HG03108 (cell line): ENCODE data around the gene KRT74.
"Not testable (repeated sequence)": the region's sequence is repeated elsewhere in the genome, so short reads cannot be mapped to it uniquely, and the experiment has no call there.

Experiments
- ATAC-seq: cut with Tn5 transposase; IDR thresholded peaks from one replicate; pipeline ENCODE4 v1.9.1; 2021; ENCODE audit warnings: moderate library complexity; ENCODE audit not compliant: unreplicated experiment

The KRT74 gene

DNA sequence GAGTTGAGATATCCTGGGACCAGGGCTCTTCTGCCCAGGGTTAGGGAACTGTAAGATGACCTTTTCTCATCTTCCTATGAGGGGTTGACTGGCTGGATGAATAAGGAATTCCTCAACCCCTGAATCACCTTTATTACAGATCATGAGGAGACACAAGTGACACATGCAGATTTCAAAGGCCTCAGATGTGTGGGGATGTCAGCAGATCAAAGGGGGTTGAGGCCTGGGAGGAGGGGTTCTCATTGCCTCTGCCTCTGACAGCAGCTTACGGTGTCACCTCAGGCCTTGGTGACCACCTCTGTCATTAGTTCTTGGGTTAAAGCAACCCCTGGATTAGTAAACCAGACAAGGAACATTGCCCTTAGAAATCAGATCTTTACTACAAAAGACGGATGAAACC lies 29.7 kb upstream of the KRT74 start:
- ATAC-seq = no peak

DNA sequence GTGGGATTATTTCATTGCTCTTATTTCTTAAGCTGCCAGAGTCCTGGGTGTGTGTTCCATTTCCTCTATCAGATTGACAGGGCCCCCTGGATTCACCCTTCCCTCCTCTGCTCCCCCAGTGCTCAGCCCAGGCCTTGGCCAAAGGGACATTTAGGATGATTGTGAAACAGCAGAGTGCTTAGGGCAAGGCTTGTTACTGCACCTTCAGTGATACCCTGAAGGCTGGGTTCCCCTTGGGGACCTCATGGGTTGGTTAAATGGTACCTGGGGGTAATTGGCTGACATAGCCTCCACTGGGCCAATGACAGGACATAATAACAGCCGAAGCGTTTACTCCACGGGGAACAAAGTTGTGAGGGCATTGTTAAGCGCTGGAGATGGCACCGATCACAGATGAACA lies 28.9 kb upstream of the KRT74 start:
- ATAC-seq = no peak

DNA sequence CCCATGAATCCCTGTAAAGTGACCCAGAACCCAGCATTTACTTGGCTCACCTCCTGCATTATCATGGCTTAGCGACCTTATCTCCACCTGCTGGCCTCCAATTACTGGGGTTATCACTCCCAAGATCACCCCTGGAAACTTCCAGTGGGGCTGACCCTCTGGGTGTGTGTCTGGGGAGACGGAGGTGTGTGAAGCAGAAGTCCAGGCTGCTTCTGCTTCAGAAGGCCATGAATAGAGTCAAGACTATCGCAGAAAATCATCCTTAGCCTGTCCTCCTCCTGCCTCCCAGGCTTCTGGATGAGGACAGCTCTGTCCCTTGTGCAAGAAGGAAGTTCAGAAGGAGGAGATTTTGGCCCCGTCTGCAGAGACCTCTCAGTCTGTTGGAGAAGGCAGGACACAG lies 28.0 kb upstream of the KRT74 start:
- ATAC-seq = no peak

DNA sequence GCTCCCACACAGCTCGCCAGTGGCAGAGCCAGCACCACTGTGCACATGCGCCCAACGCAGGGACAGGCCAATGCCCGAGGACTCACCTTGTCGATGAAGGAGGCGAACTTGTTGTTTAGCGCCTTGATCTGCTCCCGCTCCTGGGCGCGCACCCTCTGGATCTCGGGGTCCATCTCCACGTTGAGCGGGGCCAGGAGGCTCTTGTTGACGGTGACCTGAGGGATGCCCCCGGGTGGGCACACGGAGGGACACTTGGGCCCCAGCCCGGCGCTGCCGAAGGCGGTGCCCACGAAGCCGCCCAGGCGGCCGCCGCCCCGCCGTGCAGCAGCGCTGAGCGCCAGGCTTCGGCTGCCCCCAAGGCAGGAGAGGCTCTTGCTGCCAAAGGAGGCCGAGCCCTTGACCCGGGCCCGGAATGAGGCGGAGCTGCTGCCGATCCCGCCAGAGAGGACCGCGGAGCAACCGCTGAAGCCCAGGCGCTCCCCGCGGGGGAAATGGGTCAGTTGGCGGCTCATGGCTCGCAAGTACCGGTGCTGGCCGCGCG lies 27.4 kb upstream of the KRT74 start, which contains the start of gene KRT72:
KRT72 (minus strand) TSS at position 523 of the 541 bp plus-strand sequence; CDS start at position 512, 11 bp downstream.
- no peak for ATAC-seq

DNA sequence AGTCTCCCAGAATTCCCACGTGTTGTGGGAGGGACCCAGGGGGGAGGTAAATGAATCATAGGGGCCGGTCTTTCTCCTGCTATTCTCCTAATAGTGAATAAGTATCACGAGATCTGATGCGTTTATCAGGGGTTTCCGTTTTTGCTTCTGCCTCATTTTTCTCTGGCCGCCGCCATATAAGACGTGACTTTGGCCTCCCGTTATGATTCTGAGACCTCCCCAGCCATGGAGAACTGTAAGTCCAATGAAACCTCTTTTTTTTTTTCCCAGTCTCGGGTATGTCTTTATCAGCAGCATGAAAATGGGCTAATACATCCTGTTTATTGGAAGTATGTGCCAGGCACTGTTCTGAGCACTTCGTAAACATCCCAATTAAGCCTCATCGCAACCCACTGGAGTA lies 26.8 kb upstream of the KRT74 start:
- ATAC-seq = no peak

DNA sequence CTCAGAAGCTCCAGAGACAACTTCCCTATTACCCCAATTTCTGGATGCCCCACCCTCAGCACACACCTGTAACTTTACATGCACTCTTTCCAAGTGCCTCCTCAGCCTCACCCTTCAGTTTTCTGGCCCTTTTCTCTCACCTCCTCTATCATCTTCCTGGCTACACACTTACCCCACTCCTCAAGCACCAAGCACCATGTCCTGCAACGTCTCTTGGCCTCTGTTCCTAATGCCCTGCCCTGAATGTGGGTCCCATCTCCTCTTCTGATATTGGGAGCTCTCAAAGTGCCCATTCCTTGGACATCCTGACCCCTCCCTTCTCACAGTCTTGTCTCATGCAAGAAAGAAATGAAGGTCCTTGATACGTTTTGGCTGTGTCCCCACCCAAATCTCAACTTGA lies 26.4 kb upstream of the KRT74 start:
- ATAC-seq = no peak

DNA sequence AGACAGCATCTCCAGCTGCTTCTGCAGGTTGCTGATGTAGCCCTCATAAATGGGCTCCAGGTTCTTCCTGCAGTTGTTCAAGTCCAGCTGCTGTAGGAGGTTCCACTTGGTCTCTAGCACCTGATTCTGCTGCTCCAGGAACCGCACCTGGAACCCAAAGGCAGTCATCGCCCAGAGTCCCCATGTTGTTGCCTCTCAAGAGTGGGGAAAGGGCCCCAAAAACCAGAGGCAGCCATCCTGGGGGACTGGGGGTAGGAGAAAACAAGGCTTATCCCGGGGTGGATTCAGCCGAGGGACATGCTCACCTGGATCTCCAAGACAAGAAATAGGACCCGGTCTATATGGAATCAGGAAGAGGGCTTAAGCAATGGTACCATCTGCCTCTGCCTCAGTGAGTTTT lies 25.3 kb upstream of the KRT74 start:
- ATAC-seq = no peak

DNA sequence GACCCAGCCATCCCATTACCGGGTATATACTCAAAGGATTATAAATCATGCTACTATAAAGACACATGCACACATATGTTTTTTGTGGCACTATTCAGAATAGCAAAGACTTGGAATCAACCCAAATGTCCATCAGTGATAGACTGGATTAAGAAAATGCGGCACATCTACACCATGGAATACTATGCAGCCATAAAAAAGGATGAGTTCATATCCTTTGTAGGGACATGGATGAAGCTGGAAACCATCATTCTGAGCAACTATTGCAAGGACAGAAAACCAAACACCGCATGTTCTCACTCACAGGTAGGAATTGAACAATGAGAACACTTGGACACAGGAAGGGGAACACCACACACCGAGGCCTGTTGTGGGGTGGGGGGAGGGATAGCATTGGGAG lies 20.6 kb upstream of the KRT74 start:
- not testable (repeated sequence) for ATAC-seq

DNA sequence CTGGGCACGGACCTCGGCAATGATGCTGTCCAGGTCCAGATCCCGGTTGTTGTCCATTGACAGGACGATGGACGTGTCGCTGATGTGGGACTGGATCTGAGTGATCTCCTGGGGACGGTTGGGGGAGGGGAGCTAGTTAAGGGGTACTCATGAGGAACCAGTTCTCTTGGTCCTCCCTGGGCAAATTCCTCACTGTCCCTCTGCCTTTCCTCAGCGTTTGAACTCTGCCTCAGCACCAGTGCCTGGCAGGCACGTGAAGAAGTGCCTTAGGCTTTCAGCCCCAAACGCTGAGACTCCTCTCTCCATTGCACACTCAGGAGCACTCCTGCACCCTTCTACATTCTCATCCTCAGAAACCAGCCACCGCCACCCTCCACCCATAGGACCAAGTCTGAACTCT lies 17.9 kb upstream of the KRT74 start:
- ATAC-seq = no peak

DNA sequence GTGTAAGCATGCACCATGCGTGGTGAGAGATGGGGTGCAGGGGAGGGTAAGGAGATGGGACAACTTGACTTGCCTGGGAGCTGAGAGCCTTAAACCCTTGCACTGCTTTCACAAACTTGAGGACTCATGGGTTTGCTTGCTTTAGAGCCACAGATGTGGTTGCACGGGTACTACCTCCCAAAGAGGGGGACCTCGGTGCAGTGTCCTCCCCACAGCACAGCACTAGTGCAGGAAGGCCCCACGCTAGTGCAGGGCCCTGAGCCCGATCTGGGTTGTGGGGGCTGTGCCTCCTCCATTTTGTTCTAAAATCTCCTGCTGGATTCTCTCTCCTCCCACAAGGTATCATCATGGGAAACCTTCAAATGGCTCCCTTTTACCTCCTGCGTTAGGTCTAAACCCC lies 16.4 kb upstream of the KRT74 start:
- ATAC-seq = no peak

DNA sequence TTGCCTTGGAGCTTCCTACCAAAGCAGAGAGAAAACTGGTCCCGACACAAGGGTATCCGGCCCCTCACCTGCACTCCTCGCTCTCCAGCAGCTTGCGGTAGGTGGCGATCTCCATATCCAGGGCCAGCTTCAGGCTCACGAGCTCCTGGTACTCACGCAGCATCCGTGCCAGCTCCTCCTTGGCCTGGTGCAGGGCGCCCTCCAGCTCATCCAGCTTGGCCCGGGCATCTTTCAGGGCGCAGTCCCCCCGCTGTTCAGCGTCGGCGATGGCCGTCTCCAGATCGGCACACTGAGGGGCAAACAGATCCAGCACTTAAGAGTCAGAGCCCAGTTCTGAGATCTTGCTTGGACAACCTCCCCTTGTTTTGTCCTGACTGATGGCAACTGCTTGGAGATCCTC lies 13.9 kb upstream of the KRT74 start:
- ATAC-seq = no peak

DNA sequence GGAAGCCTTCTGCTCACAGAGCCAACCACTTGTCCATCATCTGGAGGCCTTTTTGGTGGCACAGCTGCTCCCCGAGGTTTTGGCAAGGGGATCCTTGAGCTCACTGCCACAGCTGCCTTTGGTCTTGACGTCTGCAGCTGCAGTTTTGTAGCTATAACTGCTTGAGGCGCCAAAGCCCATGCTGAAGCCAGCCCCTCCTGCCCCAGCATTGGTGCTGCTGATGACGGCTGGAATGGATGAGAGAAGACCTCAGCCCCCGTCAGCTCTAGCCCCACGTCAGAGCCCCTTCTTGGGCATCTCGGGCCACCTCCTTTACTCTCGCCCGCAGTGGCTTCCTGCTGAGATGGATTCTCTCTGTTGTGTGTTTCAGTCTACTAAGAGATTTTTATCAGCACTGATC lies 12.3 kb upstream of the KRT74 start:
- ATAC-seq = no peak

DNA sequence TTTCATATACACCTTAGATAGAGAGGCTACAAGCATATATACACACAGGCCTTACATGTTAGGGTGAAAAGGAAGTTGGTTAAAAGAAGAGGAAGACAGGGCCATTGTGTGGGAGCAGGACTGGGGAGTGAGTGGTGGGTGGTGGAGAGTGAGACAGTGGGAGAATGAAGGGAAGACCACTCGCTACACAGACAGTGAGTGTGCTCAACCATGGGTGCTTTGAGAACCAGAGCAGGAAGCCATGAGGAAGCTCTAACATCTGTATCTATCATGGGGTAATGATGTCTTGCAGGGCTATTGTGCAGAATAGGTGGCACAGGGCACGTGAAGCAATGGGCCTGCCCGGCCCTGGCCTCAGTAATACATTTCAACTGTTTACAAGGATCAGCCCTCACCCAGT lies 11.4 kb upstream of the KRT74 start:
- ATAC-seq = no peak

DNA sequence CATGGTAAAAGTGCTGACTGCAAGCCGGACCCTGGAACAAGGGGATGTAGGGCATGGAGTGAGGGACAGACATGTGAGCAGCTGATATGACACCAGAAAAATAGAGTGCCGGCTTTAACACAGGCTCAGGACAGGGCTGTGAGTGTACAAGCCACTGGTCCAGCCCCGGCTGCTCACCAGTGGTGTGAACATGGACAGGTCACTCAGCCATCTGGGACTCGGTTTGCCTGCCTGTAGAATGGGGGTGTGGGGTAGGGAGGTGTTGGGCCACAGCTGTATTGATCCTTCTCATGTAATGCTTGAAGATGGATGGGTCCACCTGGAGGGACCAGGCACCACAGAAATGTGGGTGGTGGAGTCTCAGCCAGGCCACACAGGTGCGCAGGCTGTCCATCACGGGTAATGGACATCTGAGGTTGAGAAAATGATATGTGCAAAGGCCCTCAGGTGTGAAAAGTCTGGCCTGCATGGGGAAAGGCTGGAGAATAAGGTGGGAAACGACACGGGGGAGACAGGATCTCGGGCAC lies 10.6 kb upstream of the KRT74 start:
- no peak for ATAC-seq

DNA sequence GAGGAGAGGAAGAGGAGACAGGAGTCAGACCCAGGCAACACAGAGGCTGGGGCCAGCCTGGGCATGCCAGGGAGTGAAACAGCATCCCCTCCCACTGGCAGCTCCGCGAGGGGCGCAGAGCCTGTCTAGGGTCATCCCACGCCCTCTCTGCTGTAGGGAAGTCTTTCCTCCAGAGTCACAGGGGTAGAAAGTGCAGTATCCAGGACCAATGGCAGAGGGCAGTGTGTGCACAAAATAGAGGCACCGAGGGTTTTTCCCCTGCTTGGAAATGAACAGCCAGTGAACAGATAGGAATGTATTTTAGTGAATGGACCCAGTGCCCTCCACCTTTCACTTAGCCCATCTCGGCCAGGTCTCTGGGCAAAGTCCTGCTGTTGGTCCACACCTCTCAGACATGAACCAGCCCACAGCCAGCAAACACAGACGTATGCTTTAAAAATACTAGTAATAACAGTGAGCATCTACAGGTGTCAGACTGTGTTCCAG lies 9.4 kb upstream of the KRT74 start:
- peak; percentile 54 for ATAC-seq

DNA sequence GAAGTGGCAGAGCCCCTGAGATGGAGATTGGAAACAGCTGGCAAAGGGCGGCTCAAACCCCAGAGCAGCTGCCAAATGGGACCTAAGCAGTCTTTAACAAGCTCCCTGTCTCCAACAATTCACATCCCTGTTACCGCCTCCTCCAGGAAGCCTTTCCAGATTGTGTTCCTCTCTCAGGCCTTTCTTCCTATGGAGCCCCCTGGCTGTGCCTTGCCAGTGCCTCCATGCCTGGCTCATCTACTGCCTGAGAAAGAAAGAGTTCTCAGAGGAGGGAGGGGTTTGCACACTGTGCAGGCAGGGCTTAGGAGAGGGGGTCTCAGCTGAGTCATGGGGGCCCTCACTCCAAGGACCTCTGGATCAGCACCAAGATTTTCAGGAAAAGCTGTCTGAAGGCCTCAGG lies 8.8 kb upstream of the KRT74 start:
- no peak for ATAC-seq

DNA sequence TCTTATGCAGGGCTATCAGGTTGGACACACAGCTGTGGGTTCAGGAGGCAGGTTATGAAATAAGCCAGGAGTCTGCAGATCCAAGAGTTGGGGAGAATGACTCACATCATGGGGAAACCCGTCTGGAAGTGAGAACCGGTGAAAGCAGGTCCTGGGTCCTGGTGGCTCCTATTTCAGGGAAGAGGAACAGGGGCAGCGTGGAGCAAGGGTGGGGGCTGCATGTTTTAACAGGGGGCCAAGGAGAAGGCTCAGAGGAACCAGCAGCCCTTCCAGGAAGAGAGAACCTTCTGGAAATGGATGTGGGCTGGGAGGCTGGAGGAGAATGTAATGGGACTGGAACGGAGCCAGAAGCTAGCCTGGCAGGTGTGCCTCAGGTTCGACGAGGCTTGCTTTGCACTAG lies 7.8 kb upstream of the KRT74 start:
- ATAC-seq = no peak

DNA sequence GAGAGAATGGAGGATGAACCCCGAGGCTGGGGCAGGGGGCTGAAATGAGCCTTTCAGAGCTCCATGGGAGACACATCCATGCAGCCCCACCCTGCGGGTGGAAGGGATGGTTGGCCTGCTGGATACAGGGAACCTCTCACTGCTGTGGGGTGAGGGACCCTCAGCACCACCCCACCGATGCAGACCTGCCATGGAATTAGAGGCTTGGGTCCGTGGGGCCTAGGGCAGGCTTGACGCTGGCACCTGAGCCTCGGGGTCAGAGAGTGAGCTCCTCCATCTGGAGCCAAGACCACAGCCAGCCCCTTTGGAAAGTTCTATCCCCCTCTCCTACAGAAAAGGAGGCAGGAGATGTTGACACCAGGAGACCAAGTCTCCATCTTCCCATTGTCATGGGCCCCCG lies 7.4 kb upstream of the KRT74 start:
- no peak for ATAC-seq

DNA sequence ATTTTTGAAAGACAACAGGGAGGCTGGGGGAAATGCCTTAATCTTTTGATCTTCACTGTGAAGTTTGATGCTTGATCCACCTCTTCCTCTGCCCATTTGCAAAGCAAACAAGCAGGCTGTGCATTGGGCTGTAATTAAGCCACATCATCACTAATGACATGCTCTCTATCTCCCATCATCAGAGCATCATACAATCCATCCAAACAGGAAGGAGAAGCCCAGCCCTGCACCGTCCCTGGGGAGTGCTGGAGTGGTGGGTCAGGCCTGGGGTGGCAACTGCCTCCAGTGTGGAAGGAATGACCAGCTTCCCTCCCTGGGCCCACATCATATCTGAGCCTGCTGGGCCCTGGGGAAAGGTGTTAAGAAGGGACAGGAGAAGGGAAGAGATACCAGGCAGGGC lies 6.9 kb upstream of the KRT74 start:
- no peak for ATAC-seq

DNA sequence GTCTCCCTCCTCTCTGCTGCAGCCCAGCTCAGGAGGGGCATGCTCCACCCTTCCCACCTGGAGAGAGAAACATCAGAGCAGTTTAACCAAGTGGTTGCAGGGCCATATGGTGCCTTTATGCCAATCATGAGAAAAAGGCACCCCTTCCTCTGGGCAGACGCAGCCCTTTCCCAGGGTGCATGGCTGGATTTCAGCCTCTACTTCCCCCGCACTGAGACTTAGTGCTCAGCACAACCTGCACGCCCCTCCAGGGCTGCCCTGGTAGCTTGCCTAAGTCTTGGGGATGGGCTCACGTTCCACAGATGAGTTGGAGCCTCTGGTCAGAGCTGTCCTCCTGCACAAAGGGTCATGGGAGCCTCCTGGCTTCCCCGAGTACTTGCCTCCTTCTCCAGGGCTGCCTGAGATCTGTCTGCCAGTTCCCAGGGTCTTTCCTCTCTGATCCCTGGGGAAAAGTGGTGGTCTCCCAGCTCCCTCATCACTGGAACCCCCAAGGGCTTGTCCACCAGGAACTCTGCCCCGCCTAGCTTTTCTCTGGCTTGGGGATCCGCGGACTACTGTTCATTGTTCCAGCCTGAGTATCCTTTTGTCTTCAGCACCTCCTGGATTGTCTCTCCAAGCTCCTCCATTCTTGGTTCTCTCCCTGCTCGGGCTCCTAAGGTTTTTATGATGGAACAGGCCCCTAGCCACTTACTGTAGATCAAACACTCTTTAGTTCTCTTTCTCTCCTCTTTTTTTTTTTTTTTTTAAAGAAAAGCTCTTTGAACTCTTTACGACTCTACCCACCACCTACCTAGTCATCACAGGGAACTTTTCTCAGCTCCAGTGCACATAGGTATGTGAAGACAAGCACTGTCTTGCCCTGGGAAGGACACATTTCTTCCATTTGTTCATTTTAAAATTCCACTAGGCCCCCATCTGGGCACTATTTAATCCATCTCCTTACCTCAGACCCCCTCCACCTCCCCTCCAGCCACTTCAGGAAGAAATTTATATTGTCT lies 6.1 kb upstream of the KRT74 start:
- no peak for ATAC-seq

DNA sequence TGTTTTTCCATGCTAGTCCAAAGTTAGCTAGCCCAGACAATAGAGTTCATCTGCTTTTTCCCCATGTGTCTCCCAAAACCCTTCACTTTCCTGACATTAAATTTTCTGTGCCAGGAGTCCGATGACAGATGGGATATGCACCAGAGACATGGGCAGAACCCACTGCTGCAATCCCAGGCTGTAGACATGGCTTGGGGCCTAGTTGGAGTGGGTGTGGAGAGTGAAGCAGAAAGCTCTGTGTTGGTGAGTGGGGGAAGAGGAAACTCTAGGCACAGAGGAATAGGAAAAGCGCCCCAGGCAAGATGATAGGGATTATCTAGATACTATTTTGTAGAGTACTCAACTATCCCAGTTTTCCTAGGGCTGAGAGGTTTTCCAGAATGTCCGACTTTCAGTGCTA lies 4.8 kb upstream of the KRT74 start:
- ATAC-seq = no peak

DNA sequence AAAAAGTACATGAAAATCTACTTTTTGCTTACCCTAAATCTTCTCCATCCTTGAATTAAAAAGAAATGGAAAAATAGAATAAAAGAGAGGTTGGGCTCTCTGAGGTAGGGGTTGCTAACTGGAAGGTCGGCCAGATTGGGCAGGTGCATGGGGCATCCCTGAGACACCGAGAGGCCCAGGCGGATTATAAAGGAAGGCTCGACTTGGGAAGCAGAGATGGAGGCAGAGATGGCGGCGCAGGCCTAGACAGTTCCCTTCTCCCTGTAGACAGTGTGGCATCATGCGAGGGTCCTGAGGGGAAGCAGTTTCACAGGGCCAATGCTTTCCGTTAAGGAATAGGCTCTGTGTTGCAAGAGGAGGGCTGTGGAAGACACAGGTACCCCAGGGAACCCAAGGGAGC lies 3.7 kb upstream of the KRT74 start:
- ATAC-seq = no peak
